ENCODE data around the gene FAR1. TPM values are rescaled to one million over a fixed set of nuclear protein-coding genes. Genes with fewer than 3 reads are reported as not detected.

FAR1 gene
- total RNA-seq, 4 donors from 2014 or later: 8.0 to 17.0 (median 13.5) TPM

DNA sequence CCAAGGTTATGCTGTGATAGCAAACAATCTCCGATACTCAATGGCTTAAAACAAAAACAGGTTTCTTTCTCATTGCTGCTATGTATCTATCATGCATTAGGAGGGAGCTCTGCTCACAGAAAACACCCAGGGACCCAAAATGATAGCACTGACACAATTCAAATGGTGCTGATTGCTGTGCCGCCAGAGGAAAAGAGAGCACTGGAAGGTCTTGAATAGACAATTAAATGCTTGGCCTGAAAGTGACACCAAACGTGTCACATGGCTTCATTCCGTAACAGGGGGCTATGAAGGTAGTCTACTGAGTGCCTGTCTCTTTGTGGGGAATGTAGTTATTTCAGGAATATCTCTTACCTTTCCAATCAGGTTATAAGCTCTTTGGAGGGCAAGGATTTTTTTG is 94.2 kb downstream of the FAR1 start:
- no peak for DNase-seq (ENCODE audit: low spot score in 2 of 2)
- 73 to 80% methylated on average over 4 of the region's 4 CpGs for WGBS, 2 donors
- intact Hi-C loops (cut with DNase I; ENCODE audit: low total_unique reads): no loop called here
- TF ChIP-seq, protein P1, sequence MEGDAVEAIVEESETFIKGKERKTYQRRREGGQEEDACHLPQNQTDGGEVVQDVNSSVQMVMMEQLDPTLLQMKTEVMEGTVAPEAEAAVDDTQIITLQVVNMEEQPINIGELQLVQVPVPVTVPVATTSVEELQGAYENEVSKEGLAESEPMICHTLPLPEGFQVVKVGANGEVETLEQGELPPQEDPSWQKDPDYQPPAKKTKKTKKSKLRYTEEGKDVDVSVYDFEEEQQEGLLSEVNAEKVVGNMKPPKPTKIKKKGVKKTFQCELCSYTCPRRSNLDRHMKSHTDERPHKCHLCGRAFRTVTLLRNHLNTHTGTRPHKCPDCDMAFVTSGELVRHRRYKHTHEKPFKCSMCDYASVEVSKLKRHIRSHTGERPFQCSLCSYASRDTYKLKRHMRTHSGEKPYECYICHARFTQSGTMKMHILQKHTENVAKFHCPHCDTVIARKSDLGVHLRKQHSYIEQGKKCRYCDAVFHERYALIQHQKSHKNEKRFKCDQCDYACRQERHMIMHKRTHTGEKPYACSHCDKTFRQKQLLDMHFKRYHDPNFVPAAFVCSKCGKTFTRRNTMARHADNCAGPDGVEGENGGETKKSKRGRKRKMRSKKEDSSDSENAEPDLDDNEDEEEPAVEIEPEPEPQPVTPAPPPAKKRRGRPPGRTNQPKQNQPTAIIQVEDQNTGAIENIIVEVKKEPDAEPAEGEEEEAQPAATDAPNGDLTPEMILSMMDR (IDR thresholded peaks at IDR 0.05): no peak
- no peak for TF ChIP-seq POLR2A (IDR thresholded peaks at IDR 0.05)
- no peak overlapping the region for H3K4me3 ChIP-seq (ENCODE audit: low read depth, poor library complexity, severe bottlenecking)

DNA sequence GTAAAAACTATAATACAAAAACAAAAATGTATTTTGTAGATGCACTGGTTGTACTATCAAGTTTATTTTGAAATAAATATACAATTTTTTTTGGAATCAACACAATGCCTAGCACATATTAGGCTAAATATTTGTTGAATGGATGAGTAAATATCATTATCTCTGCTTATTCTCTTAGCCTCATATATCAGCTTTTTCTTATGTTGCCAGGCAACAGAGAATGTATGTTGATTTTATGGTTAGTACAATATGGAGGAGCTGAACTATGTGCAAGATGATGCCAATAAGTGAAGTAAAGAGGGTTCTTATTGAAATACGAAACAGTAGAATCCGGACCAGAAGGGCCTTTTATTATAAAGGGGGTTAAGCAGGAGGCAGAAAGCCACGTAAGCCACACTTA is 94.9 kb downstream of the FAR1 start:
- WGBS, 2 donors: 86 to 93% methylated on average over 3 of the region's 3 CpGs
- TF ChIP-seq, protein P1 (IDR thresholded peaks at IDR 0.05): no peak
- no peak for TF ChIP-seq POLR2A (IDR thresholded peaks at IDR 0.05)
- H3K4me3 ChIP-seq (ENCODE audit: low read depth, poor library complexity, severe bottlenecking): no peak overlapping the region
- no peak for DNase-seq (ENCODE audit: low spot score in 2 of 2)
- intact Hi-C loops (cut with DNase I; ENCODE audit: low total_unique reads): no loop called here

DNA sequence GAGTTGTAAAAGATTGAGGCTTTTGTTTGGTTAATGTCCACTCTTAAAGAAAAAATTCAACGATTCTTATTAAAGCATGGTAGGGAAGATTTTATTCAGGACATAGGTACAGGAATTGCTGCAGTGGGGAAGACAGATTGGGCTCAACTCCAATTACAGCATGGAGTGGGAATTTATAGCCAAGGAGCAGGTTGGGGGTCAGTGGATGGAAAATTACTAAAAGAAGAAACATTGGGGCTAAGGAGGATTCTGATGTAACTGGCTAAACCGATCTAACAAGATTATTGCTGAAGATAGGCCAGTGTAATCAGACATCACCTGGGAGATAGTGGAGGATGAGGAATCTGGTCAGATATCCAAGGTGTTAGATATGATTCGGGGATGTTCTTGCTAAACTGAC is 97.4 kb downstream of the FAR1 start:
- no peak for DNase-seq (ENCODE audit: low spot score in 2 of 2)
- H3K4me3 ChIP-seq (ENCODE audit: low read depth, poor library complexity, severe bottlenecking): no peak overlapping the region
- intact Hi-C loops (cut with DNase I; ENCODE audit: low total_unique reads): no loop called here
- TF ChIP-seq, protein P1 (IDR thresholded peaks at IDR 0.05): no peak
- no peak for TF ChIP-seq POLR2A (IDR thresholded peaks at IDR 0.05)
- WGBS, 2 donors: 80 to 88% methylated on average over 3 of the region's 3 CpGs

DNA sequence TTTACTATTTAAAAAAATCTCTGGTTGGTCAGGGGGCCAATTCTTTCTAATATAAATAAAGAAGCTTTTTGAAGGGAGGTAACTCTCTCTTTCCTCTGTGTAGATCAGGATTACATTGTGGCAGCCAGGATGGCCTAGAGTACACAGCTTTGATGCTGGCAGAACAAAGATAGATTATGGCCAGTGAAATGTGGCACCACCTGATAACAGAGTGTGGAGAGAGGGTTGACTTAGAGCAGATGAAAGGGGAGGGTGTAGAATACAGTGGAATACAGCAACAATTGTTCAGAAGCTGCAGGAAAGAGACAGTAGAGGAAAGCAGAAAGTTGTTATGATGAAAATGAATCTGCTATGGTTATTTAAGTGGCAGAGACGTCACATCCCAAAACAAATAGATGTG is 99.0 kb downstream of the FAR1 start:
- intact Hi-C loops (cut with DNase I; ENCODE audit: low total_unique reads): no loop called here
- TF ChIP-seq, protein P1 (IDR thresholded peaks at IDR 0.05): no peak
- no peak for TF ChIP-seq POLR2A (IDR thresholded peaks at IDR 0.05)
- no peak overlapping the region for H3K4me3 ChIP-seq (ENCODE audit: low read depth, poor library complexity, severe bottlenecking)
- no peak for DNase-seq (ENCODE audit: low spot score in 2 of 2)
- WGBS, 2 donors: 83 to 84% methylated on average over 1 of the region's 1 CpG

DNA sequence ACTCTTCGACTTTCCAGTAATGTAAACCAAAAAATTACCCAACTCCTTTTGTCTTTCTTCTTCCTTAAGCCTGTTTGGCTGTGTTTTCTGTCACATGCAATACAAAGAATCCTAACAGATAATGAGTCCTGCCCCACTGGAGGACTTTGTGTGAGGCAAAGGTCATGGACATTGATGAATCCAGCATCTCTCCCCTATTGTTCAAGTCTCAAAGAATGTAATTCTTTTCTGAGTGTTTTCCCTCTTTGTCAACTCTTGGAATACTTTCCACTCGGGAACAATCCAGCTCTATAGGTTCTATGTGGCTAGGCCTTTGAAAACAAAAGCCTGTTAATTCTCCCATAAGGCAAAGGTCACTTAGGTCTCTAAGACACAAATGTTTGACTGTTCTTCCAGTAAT is 100.7 kb downstream of the FAR1 start:
- 82 to 91% methylated on average over 2 of the region's 2 CpGs for WGBS, 2 donors
- TF ChIP-seq POLR2A (IDR thresholded peaks at IDR 0.05): no peak
- TF ChIP-seq, protein P1 (IDR thresholded peaks at IDR 0.05): no peak
- intact Hi-C loops (cut with DNase I; ENCODE audit: low total_unique reads): no loop called here
- DNase-seq (ENCODE audit: low spot score in 2 of 2): no peak
- no peak overlapping the region for H3K4me3 ChIP-seq (ENCODE audit: low read depth, poor library complexity, severe bottlenecking)

DNA sequence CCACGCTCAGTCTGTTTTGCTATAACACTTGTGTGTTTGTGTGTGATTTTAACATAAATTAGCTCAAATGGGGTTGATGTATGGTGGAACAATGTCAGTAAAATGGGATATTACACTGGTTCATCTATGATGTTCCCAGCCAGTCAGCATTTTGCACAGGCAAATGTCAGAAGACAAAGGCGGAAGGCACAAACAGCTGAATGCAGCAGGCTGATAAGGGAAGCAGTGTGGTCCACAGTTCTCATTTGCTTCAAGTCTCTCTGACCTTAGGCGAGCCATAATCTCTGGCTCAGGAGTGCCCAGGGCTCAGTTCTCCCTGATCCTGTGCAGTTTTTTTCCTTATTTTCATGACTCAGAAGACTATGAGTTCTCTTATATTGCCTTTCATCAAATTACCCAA is 102.7 kb downstream of the FAR1 start:
- TF ChIP-seq, protein P1 (IDR thresholded peaks at IDR 0.05): no peak
- TF ChIP-seq POLR2A (IDR thresholded peaks at IDR 0.05): no peak
- DNase-seq (ENCODE audit: low spot score in 2 of 2): no peak
- intact Hi-C loops (cut with DNase I; ENCODE audit: low total_unique reads): loop anchor here (10.0 kb wide), 1 partner anchor 474 kb away; no protein-coding TSS in a partner anchor
- no peak overlapping the region for H3K4me3 ChIP-seq (ENCODE audit: low read depth, poor library complexity, severe bottlenecking)
- 90 to 92% methylated on average over 3 of the region's 3 CpGs for WGBS, 2 donors
